HEK293 (cell line): ENCODE results near the gene EHMT1.

ENCODE experiments used
- CTCF ChIA-PET: fragments of 350-600 bp; formaldehyde crosslinking; extraction: SDS; loops from one replicate; lab custom pipeline; 2021; ENCODE audit warnings: antibody characterized with exemption; lab: Yijun Ruan, JAX
- POLR2A ChIA-PET: fragments of 300-600 bp; formaldehyde crosslinking; extraction: SDS; loops from one replicate; lab custom pipeline; 2020; ENCODE audit warnings: antibody characterized with exemption, inconsistent platforms; lab: Yijun Ruan, JAX
- H3K27ac ChIP-seq: fragments of 200-500 bp; sonication (Bioruptor generic); 2 replicates; pipeline ENCODE4 v1.5.1; 2014; ENCODE audit warnings: low read depth, low read length, control low read depth, inconsistent platforms; ENCODE audit errors: extremely low read depth
- H3K36me3 ChIP-seq, 2 experiments: fragments of 200-500 bp in 1 of 2; sonication (Bioruptor generic) in 1 of 2; 1 replicate in 1 of 2; 2 replicates in 1 of 2; pipeline ENCODE4 v1.5.1; 2014 to 2017; ENCODE audit warnings: inconsistent platforms in 2 of 2, low read length in 2 of 2; ENCODE audit not compliant: control insufficient read depth in 2 of 2, insufficient read depth in 1 of 2
- H3K4me1 ChIP-seq: fragments of 200-500 bp; sonication (Bioruptor generic); 2 replicates; pipeline ENCODE4 v1.5.1; 2014; ENCODE audit warnings: mild to moderate bottlenecking, low read length, inconsistent platforms; ENCODE audit not compliant: control insufficient read depth, insufficient read depth
- H3K4me3 ChIP-seq: 2 replicates; pipeline ENCODE4 v1.5.1; 2011; ENCODE audit warnings: low read depth, mild to moderate bottlenecking, control low read depth, low read length, moderate library complexity
- H3K9me3 ChIP-seq: fragments of 200-500 bp; sonication (Bioruptor generic); 2 replicates; pipeline ENCODE4 v1.5.1; 2014; ENCODE audit warnings: low read depth, low read length, inconsistent platforms; ENCODE audit not compliant: control insufficient read depth, insufficient read depth
- BCL11A ChIP-seq: fragments of 450-650 bp; formaldehyde crosslinking; IDR thresholded peaks from 2 replicates; pipeline ENCODE4 v1.5.1; 2016; ENCODE audit warnings: low read depth, missing biosample characterization, missing genetic modification characterization
- BCL11B ChIP-seq: fragments of 450-650 bp; formaldehyde crosslinking; IDR thresholded peaks from 2 replicates; pipeline ENCODE4 v1.5.1; 2016; ENCODE audit warnings: low read depth, missing biosample characterization, missing genetic modification characterization
- GLI2 ChIP-seq: fragments of 450-650 bp; formaldehyde crosslinking; IDR thresholded peaks from 2 replicates; pipeline ENCODE4; 2017; ENCODE audit warnings: missing biosample characterization, missing genetic modification characterization, low read depth, borderline replicate concordance
- KLF1 ChIP-seq: fragments of 450-650 bp; formaldehyde crosslinking; IDR thresholded peaks from 2 replicates; pipeline ENCODE4 v1.5.1; 2016; ENCODE audit warnings: missing biosample characterization, missing genetic modification characterization
- OVOL3 ChIP-seq: fragments of 450-650 bp; formaldehyde crosslinking; IDR thresholded peaks from 2 replicates; pipeline ENCODE4 v1.5.1; 2016; ENCODE audit warnings: missing biosample characterization, missing genetic modification characterization
- RBAK ChIP-seq: fragments of 450-650 bp; formaldehyde crosslinking; IDR thresholded peaks from 2 replicates; pipeline ENCODE4 v1.5.1; 2016; ENCODE audit warnings: missing biosample characterization, missing genetic modification characterization
- SALL2 ChIP-seq: fragments of 450-650 bp; formaldehyde crosslinking; IDR thresholded peaks from 2 replicates; pipeline ENCODE4 v1.5.0; 2017; ENCODE audit warnings: missing biosample characterization, mild to moderate bottlenecking, missing genetic modification characterization, borderline replicate concordance
- SCRT2 ChIP-seq: fragments of 450-650 bp; formaldehyde crosslinking; IDR thresholded peaks from 2 replicates; pipeline ENCODE4 v1.5.1; 2016; ENCODE audit warnings: missing biosample characterization, missing genetic modification characterization
- ZBTB10 ChIP-seq: fragments of 450-650 bp; formaldehyde crosslinking; IDR thresholded peaks from 2 replicates; pipeline ENCODE4 v1.5.1; 2016; ENCODE audit warnings: missing biosample characterization, missing genetic modification characterization
- ZNF248 ChIP-seq: fragments of 450-650 bp; formaldehyde crosslinking; IDR thresholded peaks from 2 replicates; pipeline ENCODE4 v1.5.1; 2017; ENCODE audit warnings: missing biosample characterization, missing genetic modification characterization
- ZNF292 ChIP-seq: fragments of 450-650 bp; formaldehyde crosslinking; IDR thresholded peaks from 2 replicates; pipeline ENCODE4 v1.5.1; 2016; ENCODE audit warnings: low read depth, missing biosample characterization, missing genetic modification characterization, borderline replicate concordance
- ZNF302 ChIP-seq: fragments of 450-650 bp; formaldehyde crosslinking; IDR thresholded peaks from 2 replicates; pipeline ENCODE4 v1.5.1; 2016; ENCODE audit warnings: missing biosample characterization, missing genetic modification characterization, low read depth
- ZNF335 ChIP-seq: fragments of 450-650 bp; formaldehyde crosslinking; conservative IDR thresholded peaks from 2 replicates; pipeline ENCODE4 v1.5.1; 2016; ENCODE audit warnings: missing biosample characterization, missing genetic modification characterization
- ZNF350 ChIP-seq: fragments of 450-650 bp; formaldehyde crosslinking; IDR thresholded peaks from 2 replicates; pipeline ENCODE4 v1.5.0; 2017; ENCODE audit warnings: missing biosample characterization, mild to moderate bottlenecking, missing genetic modification characterization
- ZNF362 ChIP-seq: fragments of 450-650 bp; formaldehyde crosslinking; IDR thresholded peaks from 2 replicates; pipeline ENCODE4 v1.5.1; 2016; ENCODE audit warnings: missing biosample characterization, missing genetic modification characterization
- ZNF398 ChIP-seq: fragments of 450-650 bp; formaldehyde crosslinking; IDR thresholded peaks from 2 replicates; pipeline ENCODE4 v1.5.1; 2017; ENCODE audit warnings: missing biosample characterization, missing genetic modification characterization
- ZNF404 ChIP-seq: fragments of 450-650 bp; formaldehyde crosslinking; IDR thresholded peaks from 2 replicates; pipeline ENCODE4 v1.5.1; 2017; ENCODE audit warnings: missing biosample characterization, missing genetic modification characterization
- ZNF501 ChIP-seq: fragments of 450-650 bp; formaldehyde crosslinking; IDR thresholded peaks from 2 replicates; pipeline ENCODE4 v1.5.1; 2016; ENCODE audit warnings: missing biosample characterization, missing genetic modification characterization
- ZNF585B ChIP-seq: fragments of 450-650 bp; formaldehyde crosslinking; IDR thresholded peaks from 2 replicates; pipeline ENCODE4 v1.5.1; 2016; ENCODE audit warnings: missing biosample characterization, missing genetic modification characterization
- ZNF621 ChIP-seq: fragments of 450-650 bp; formaldehyde crosslinking; IDR thresholded peaks from 2 replicates; pipeline ENCODE4 v1.5.1; 2017; ENCODE audit warnings: missing biosample characterization, missing genetic modification characterization
- ZNF623 ChIP-seq: fragments of 450-650 bp; formaldehyde crosslinking; IDR thresholded peaks from 2 replicates; pipeline ENCODE4 v1.5.1; 2016; ENCODE audit warnings: missing biosample characterization, missing genetic modification characterization
- ZNF624 ChIP-seq: fragments of 450-650 bp; formaldehyde crosslinking; IDR thresholded peaks from 2 replicates; pipeline ENCODE4 v1.5.1; 2017; ENCODE audit warnings: missing biosample characterization, missing genetic modification characterization
- ZSCAN4 ChIP-seq: fragments of 450-650 bp; formaldehyde crosslinking; IDR thresholded peaks from 2 replicates; pipeline ENCODE4 v1.5.1; 2017; ENCODE audit warnings: missing biosample characterization, missing genetic modification characterization
- TF ChIP-seq, protein P1 (sequence below): fragments of 450-650 bp; formaldehyde crosslinking; conservative IDR thresholded peaks from 2 replicates; pipeline ENCODE4 v1.5.1; 2016; ENCODE audit warnings: low read depth, missing biosample characterization, missing genetic modification characterization

The EHMT1 gene

GRCh38 chr9:137789295-137789895 is 170.6 kb downstream of the EHMT1 start:
- POLR2A ChIA-PET, result no interaction called here
- Histone ChIP-seq H3K36me3 (peaks cover 15 to 68% of the 10 kb centered on the region in 2 experiments; a peak in 2 of 3 replicates), H3K27ac (no peak overlapping the region), H3K9me3 (no peaks in the 10 kb centered on the region), H3K4me3 (no peak overlapping the region), H3K4me1 (no peaks in the 10 kb centered on the region)
- CTCF ChIA-PET, result interaction anchor here (0.7 kb wide), 1 partner anchor 10 kb away, joined by 3 read pairs; no protein-coding TSS in a partner anchor
- TF ChIP-seq BCL11A (tag by site-specific recombination) (no peak), RBAK (tag by site-specific recombination) (no peak), ZNF362 (tag by site-specific recombination) (no peak), SALL2 (no peak), OVOL3 (tag by site-specific recombination) (no peak), ZSCAN4 (tag by site-specific recombination) (no peak), KLF1 (tag by site-specific recombination) (no peak), ZNF585B (tag by site-specific recombination) (no peak), ZNF302 (tag by site-specific recombination) (no peak), ZNF501 (tag by site-specific recombination) (no peak), ZNF621 (tag by site-specific recombination) (no peak), ZNF292 (tag by site-specific recombination) (no peak), ZNF624 (tag by site-specific recombination) (no peak)

- CTCF ChIA-PET, result interaction anchor here (1.1 kb wide), 1 partner anchor 119 kb away, joined by 5 read pairs; no protein-coding TSS in a partner anchor
These were observed 173.1 kb downstream of the EHMT1 start for GRCh38 chr9:137791947-137792346.

More at GRCh38 chr9:137791947-137792346, 173.1 kb downstream of the EHMT1 start:
- TF ChIP-seq ZBTB10 (tag by site-specific recombination) (no peak), ZNF248 (tag by site-specific recombination) (no peak), ZNF404 (tag by site-specific recombination) (no peak), ZNF398 (no peak), SCRT2 (tag by site-specific recombination) (no peak), ZNF623 (tag by site-specific recombination) (no peak), GLI2 (no peak), BCL11B (tag by site-specific recombination) (no peak), ZNF350 (no peak), ZNF335 (tag by site-specific recombination) (no peak)
- TF ChIP-seq, protein P1, sequence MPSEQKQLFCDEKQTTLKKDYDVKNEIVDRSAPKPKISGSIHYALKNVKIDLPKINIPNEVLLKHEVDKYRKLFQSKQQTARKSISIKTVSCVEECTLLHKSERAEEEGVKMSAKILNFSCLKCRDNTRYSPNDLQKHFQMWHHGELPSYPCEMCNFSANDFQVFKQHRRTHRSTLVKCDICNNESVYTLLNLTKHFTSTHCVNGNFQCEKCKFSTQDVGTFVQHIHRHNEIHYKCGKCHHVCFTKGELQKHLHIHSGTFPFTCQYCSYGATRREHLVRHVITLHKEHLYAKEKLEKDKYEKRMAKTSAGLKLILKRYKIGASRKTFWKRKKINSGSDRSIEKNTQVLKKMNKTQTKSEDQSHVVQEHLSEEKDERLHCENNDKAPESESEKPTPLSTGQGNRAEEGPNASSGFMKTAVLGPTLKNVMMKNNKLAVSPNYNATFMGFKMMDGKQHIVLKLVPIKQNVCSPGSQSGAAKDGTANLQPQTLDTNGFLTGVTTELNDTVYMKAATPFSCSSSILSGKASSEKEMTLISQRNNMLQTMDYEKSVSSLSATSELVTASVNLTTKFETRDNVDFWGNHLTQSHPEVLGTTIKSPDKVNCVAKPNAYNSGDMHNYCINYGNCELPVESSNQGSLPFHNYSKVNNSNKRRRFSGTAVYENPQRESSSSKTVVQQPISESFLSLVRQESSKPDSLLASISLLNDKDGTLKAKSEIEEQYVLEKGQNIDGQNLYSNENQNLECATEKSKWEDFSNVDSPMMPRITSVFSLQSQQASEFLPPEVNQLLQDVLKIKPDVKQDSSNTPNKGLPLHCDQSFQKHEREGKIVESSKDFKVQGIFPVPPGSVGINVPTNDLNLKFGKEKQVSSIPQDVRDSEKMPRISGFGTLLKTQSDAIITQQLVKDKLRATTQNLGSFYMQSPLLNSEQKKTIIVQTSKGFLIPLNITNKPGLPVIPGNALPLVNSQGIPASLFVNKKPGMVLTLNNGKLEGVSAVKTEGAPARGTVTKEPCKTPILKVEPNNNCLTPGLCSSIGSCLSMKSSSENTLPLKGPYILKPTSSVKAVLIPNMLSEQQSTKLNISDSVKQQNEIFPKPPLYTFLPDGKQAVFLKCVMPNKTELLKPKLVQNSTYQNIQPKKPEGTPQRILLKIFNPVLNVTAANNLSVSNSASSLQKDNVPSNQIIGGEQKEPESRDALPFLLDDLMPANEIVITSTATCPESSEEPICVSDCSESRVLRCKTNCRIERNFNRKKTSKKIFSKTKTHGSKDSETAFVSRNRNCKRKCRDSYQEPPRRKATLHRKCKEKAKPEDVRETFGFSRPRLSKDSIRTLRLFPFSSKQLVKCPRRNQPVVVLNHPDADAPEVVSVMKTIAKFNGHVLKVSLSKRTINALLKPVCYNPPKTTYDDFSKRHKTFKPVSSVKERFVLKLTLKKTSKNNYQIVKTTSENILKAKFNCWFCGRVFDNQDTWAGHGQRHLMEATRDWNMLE (tag by site-specific recombination), result no peak
- Histone ChIP-seq H3K4me1 (no peaks in the 10 kb centered on the region), H3K27ac (no peak overlapping the region), H3K36me3 (peaks cover 20 to 70% of the 10 kb centered on the region in 2 experiments; a peak in 2 of 3 replicates), H3K9me3 (no peaks in the 10 kb centered on the region), H3K4me3 (no peak overlapping the region)
- POLR2A ChIA-PET, result no interaction called here
